Astrocyte of the spinal cord (primary cell): Measurements from ENCODE around the gene RBM24.
A peak's percentile ranks its signal among the peaks of the same experiment; 100 is the strongest.

Experiments
- DNase-seq: peaks from one replicate; pipeline ENCODE4 v3.0.0; 2011; ENCODE audit warnings: low read depth, low spot score
- H3K4me3 ChIP-seq: 2 replicates; pipeline ENCODE4 v1.5.1; 2011; ENCODE audit warnings: low read depth, mild to moderate bottlenecking, low read length, moderate library complexity
- CTCF ChIP-seq: IDR thresholded peaks from 2 replicates; pipeline ENCODE4 v1.5.1; 2012; ENCODE audit warnings: low read depth, mild to moderate bottlenecking, low read length, inconsistent platforms
- in situ Hi-C: cut with HindIII; loops from 2 replicates; pipeline ENCODE4 v1.10.0; 2017; ENCODE audit warnings: low sequenced_read_pairs

The RBM24 gene

DNA sequence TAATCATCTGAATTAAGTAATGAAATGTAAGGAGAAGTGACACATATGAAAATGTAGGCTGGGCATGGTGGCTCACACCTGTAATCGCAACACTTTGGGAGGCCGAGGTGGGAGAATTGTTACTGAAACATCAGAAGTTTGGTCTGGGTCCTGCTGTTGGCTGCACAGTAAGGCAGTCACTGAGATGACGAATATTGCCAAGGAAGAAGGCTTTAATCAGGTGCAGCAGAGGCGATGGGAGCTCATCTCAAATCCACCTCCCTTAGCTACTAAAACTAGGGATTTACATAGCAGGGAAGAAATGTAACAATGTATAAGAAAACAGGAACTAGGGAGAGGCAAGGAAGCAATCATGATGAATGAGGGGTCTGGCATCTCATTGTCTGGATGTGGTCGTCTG is 50.1 kb downstream of the RBM24 start:
- no peak overlapping the region for H3K4me3 ChIP-seq
- no peak for TF ChIP-seq CTCF
- DNase-seq: no peak
- in situ Hi-C loops: no loop called here

DNA sequence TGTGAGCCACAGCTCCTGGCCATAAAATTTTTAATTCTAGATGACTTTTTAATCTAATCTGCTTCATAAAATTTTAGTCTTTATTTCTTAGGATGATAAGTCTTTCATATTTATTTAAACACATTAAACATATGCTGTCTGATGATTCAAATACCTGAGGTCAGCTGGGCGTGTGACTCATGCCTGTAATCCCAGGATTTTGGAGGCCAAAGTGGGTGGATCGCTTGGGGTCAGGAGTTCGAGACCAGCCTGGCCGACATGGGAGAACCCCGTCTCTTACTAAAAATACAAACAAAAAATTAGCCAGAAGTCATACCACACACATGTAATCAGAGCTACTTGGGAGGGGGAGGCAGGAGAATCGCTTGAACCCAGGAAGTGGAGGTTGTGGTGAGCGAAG is 53.1 kb downstream of the RBM24 start:
- DNase-seq: peak; percentile 3
- H3K4me3 ChIP-seq: no peak overlapping the region
- in situ Hi-C loops: no loop called here
- no peak for TF ChIP-seq CTCF

DNA sequence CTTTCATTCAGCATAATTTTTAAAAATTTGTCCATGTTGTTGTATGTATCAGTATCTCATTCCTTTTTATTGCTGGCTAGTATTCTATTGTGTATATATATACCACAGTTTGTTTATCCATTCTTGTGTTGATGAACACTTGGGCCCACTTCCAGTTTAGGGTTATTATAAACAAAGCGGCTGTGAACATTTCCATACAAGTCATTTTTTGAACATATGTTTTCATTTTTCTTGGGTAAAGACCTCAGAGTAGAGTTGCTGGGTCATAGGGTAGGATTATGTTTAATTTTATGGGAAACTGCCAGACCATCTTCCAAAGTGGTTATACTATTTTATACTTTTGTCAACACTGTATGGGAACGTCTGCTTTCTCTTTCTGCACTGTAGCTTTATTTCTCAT is 55.3 kb downstream of the RBM24 start:
- TF ChIP-seq CTCF: no peak
- in situ Hi-C loops: no loop called here
- DNase-seq: peak; percentile 49
- no peak overlapping the region for H3K4me3 ChIP-seq

DNA sequence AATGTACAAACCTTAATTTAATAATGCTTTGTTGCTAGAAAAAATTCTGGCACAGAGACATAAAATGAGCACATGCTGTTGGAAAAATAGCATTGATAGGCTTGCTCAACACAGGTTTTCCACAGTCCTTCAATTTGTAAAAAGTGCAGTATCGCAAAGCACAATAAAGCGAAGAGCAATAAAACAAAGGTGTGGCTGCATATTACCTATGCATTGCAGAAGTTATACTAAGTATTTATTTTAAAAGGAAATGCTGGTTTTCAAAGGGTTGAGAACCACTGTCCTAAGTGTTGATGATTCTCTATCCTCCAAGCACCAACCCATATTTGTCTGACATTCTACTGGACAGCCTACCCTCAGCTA is 58.1 kb downstream of the RBM24 start:
- H3K4me3 ChIP-seq: no peak overlapping the region
- in situ Hi-C loops: no loop called here
- TF ChIP-seq CTCF: no peak
- DNase-seq: no peak

- TF ChIP-seq CTCF: no peak
- no peak overlapping the region for H3K4me3 ChIP-seq
- no peak for DNase-seq
- in situ Hi-C loops: no loop called here
Measured at GRCh38 chr6:17341117-17341805, 60.1 kb downstream of the RBM24 start.

- TF ChIP-seq CTCF: no peak
- in situ Hi-C loops: no loop called here
- no peak for DNase-seq
Measured at GRCh38 chr6:17341891-17342290, 60.7 kb downstream of the RBM24 start.

GRCh38 chr6:17343215-17343614 is 62.1 kb downstream of the RBM24 start:
- TF ChIP-seq CTCF: no peak
- DNase-seq: no peak
- in situ Hi-C loops: no loop called here
- H3K4me3 ChIP-seq: no peak overlapping the region

More at GRCh38 chr6:17341891-17342290, 60.7 kb downstream of the RBM24 start:
- no peak overlapping the region for H3K4me3 ChIP-seq
